Caco-2 (cell line): ENCODE results near the gene FOXJ3. TPM values are rescaled to one million over a fixed set of nuclear protein-coding genes. Genes with fewer than 3 reads are reported as not detected.

Source experiments
- BruUV-seq: library from RNA; stranded (reverse); fragments of 400-500 nt; replicated peaks from 2 replicates; lab custom pipeline; 2021; lab: Mats Ljungman, UMichigan
- CTCF ChIA-PET: fragments of 300-600 bp; sonication (Branson Sonifier 250); formaldehyde crosslinking; loops from one replicate; lab custom pipeline; 2022; ENCODE audit warnings: antibody characterized with exemption; lab: Charles Lee
- POLR2A ChIA-PET: fragments of 300-600 bp; sonication (Branson Sonifier 250); formaldehyde crosslinking; loops from one replicate; lab custom pipeline; 2022; ENCODE audit warnings: antibody characterized with exemption; lab: Charles Lee
- DNase-seq, 2 experiments: peaks; one replicate each; pipeline versions ENCODE4 v3.0.0 to v3.0.0-alpha.2; 2020 to 2022
- H3K27me3 ChIP-seq: replicated peaks from 2 replicates; pipeline ENCODE4 v1.6.0; 2011; ENCODE audit warnings: low read length; ENCODE audit not compliant: control insufficient read depth, insufficient read depth
- H3K36me3 ChIP-seq: 2 replicates; pipeline ENCODE4 v1.5.1; 2011; ENCODE audit warnings: low read length; ENCODE audit not compliant: control insufficient read depth, insufficient read depth
- H3K4me1 ChIP-seq: fragments of 250-450 bp; sonication (Bioruptor Pico); 2 replicates; pipeline ENCODE4 v1.5.1; 2020; ENCODE audit warnings: mild to moderate bottlenecking
- H3K4me3 ChIP-seq: 2 replicates; pipeline ENCODE4 v1.5.1; 2011; ENCODE audit warnings: low read depth, mild to moderate bottlenecking, control low read depth, low read length
- H3K9me3 ChIP-seq: fragments of 250-450 bp; sonication (Bioruptor Pico); 2 replicates; pipeline ENCODE4 v1.5.1; 2020; ENCODE audit warnings: mild to moderate bottlenecking, moderate library complexity
- H3K27ac Mint-ChIP-seq: one replicate; pipeline ENCODE4 v1.8.0; 2022; ENCODE audit warnings: mixed read lengths; ENCODE audit not compliant: unreplicated experiment
- H3K27me3 Mint-ChIP-seq: one replicate; pipeline ENCODE4 v1.8.0; 2022; ENCODE audit warnings: mixed read lengths; ENCODE audit not compliant: insufficient read depth, unreplicated experiment
- H3K36me3 Mint-ChIP-seq: one replicate; pipeline ENCODE4 v1.8.0; 2022; ENCODE audit warnings: mild to moderate bottlenecking, mixed read lengths; ENCODE audit not compliant: insufficient read depth, unreplicated experiment
- H3K4me1 Mint-ChIP-seq: one replicate; pipeline ENCODE4 v1.8.0; 2022; ENCODE audit warnings: low read depth, mixed read lengths; ENCODE audit not compliant: unreplicated experiment
- H3K4me3 Mint-ChIP-seq: one replicate; pipeline ENCODE4 v1.8.0; 2022; ENCODE audit warnings: mild to moderate bottlenecking, moderate library complexity, mixed read lengths; ENCODE audit not compliant: unreplicated experiment
- H3K9me3 Mint-ChIP-seq: one replicate; pipeline ENCODE4 v1.8.0; 2022; ENCODE audit warnings: mixed read lengths; ENCODE audit not compliant: unreplicated experiment
- CTCF ChIP-seq, 2 experiments: fragments of 200-600 bp in 1 of 2; IDR thresholded peaks; 1 replicate in 1 of 2; 2 replicates in 1 of 2; pipeline versions ENCODE4 v1.5.1 to v1.8.0; 2011 to 2022; ENCODE audit warnings: antibody characterized with exemption in 1 of 2, control low read depth in 1 of 2, inconsistent platforms in 1 of 2, low read depth in 1 of 2, low read length in 1 of 2, mild to moderate bottlenecking in 1 of 2, moderate library complexity in 1 of 2; ENCODE audit not compliant: insufficient read depth in 1 of 2, severe bottlenecking in 1 of 2, unreplicated experiment in 1 of 2
- intact Hi-C: fragments of 100-400 bp; cut with micrococcal nuclease; formaldehyde crosslinking; loops from one replicate; pipeline ENCODE4 v1.10.0; 2022; ENCODE audit not compliant: unreplicated experiment
- total RNA-seq: library from RNA; stranded (reverse); gene quantifications from 2 replicates; pipeline ENCODE4 v1.2.3, GENCODE V29; 2022

Gene FOXJ3
- total RNA-seq, 1 experiment from 2014 or later: 60.2 TPM

GRCh38 chr1:42165511-42166210 is 169.4 kb downstream of the FOXJ3 start:
- Mint-ChIP-seq H3K9me3 (no peaks in the 10 kb centered on the region), H3K4me3 (peak overlapping the region; percentile 60), H3K27ac (peak overlapping the region; percentile 51), H3K27me3 (no peaks in the 10 kb centered on the region), H3K36me3 (peaks cover 26% of the 10 kb centered on the region), H3K4me1 (peaks cover 30% of the 10 kb centered on the region)
- intact Hi-C loops: loop anchor here (2.0 kb wide), 1 partner anchor 19 kb away; no protein-coding TSS in a partner anchor
- TF ChIP-seq CTCF (IDR thresholded peaks at IDR 0.05; ENCODE audit: insufficient read depth in 1 of 2, low read depth in 1 of 2, low read length in 1 of 2, severe bottlenecking in 1 of 2, unreplicated experiment in 1 of 2): no peak
- DNase-seq: peak; percentile 86 to 90
- Histone ChIP-seq H3K4me3 (no peak overlapping the region), H3K36me3 (no peaks in the 10 kb centered on the region), H3K4me1 (peaks cover 34% of the 10 kb centered on the region), H3K27me3 (no peaks in the 10 kb centered on the region), H3K9me3 (peaks cover 3% of the 10 kb centered on the region; the same call in 1 of the 2 replicates)
- CTCF ChIA-PET: interaction anchor here (0.5 to 1.9 kb wide), 2 partner anchors 8 to 804 kb away, joined by 3 to 13 read pairs; partner anchors contain the start of gene FOXO6
- BruUV-seq: no TSS peak
- POLR2A ChIA-PET: no interaction called here

- H3K27me3 Mint-ChIP-seq: no peaks in the 10 kb centered on the region
- peaks cover 31% of the 10 kb centered on the region for H3K4me1 Mint-ChIP-seq
- intact Hi-C loops: loop anchor here (2.0 kb wide), 1 partner anchor 18 kb away; no protein-coding TSS in a partner anchor
- TSS peak; percentile 71 for BruUV-seq
- peaks cover 25% of the 10 kb centered on the region for H3K36me3 Mint-ChIP-seq
- H3K27me3 ChIP-seq: no peaks in the 10 kb centered on the region
- peaks cover 9% of the 10 kb centered on the region; the same call in 1 of the 2 replicates for H3K9me3 ChIP-seq
- peak within 1 kb of the TSS; percentile 60 for H3K4me3 Mint-ChIP-seq
- no peaks in the 10 kb centered on the region for H3K9me3 Mint-ChIP-seq
- ChIA-PET CTCF (interaction anchor here (0.5 to 1.9 kb wide), 2 partner anchors 9 to 804 kb away, joined by 3 to 13 read pairs; partner anchors contain the start of gene FOXO6), POLR2A (no interaction called here)
- no peaks in the 10 kb centered on the region for H3K36me3 ChIP-seq
- peaks cover 34% of the 10 kb centered on the region for H3K4me1 ChIP-seq
- peak within 1 kb of the TSS; percentile 65 for H3K27ac Mint-ChIP-seq
- peak in 1 of 2 experiments; percentile 2 for TF ChIP-seq CTCF (IDR thresholded peaks at IDR 0.05; ENCODE audit: insufficient read depth in 1 of 2, low read depth in 1 of 2, low read length in 1 of 2, severe bottlenecking in 1 of 2, unreplicated experiment in 1 of 2)
- peak within 1 kb of the TSS; percentile 11 for H3K4me3 ChIP-seq
- DNase-seq: peak; percentile 74 to 84
Observed at GRCh38 chr1:42164551-42165420, 170.2 kb downstream of the FOXJ3 start, which contains the start of gene GUCA2A. Gene GUCA2A (minus strand): TSS chr1:42164745. CDS start chr1:42164712, 33 bp downstream.
